Neural progenitor cell (in vitro differentiated cells): ENCODE results near the gene ERV3-1. TPM values are rescaled to one million over a fixed set of nuclear protein-coding genes. Genes with fewer than 3 reads are reported as not detected.
"Not testable (repeated sequence)": the region's sequence is repeated elsewhere in the genome, so short reads cannot be mapped to it uniquely, and the experiment has no call there.

Source experiments
- DNase-seq: peaks from one replicate; pipeline ENCODE4 v3.0.0-alpha.2; 2016; ENCODE audit warnings: low spot score
- H2AFZ ChIP-seq: fragments of 200-600 bp; sonication (generic); replicated peaks from 2 replicates; pipeline ENCODE4 v1.6.1; 2016; ENCODE audit warnings: antibody characterized with exemption
- H3F3A ChIP-seq: fragments of 200-600 bp; sonication (generic); 2 replicates; pipeline ENCODE4 v1.6.1; 2016; ENCODE audit warnings: antibody characterized with exemption, low read depth
- H3K27ac ChIP-seq: fragments of 200-600 bp; sonication (generic); 2 replicates; pipeline ENCODE4 v1.5.1; 2016; ENCODE audit warnings: mild to moderate bottlenecking
- H3K27me3 ChIP-seq: fragments of 200-600 bp; sonication (generic); 2 replicates; pipeline ENCODE4 v1.6.1; 2016; ENCODE audit warnings: mild to moderate bottlenecking, moderate library complexity
- H3K36me3 ChIP-seq: fragments of 200-600 bp; sonication (generic); 2 replicates; pipeline ENCODE4 v1.5.1; 2016
- H3K4me1 ChIP-seq: fragments of 200-600 bp; sonication (generic); 2 replicates; pipeline ENCODE4 v1.6.1; 2016; ENCODE audit warnings: mixed run types
- H3K4me2 ChIP-seq: fragments of 200-600 bp; sonication (generic); 2 replicates; pipeline ENCODE4 v1.6.1; 2016
- H3K4me3 ChIP-seq: fragments of 200-600 bp; sonication (generic); 2 replicates; pipeline ENCODE4 v1.5.1; 2016
- H3K79me2 ChIP-seq: fragments of 200-600 bp; sonication (generic); 2 replicates; pipeline ENCODE4 v1.6.1; 2016; ENCODE audit warnings: low read depth
- H3K9ac ChIP-seq: fragments of 200-600 bp; sonication (generic); 2 replicates; pipeline ENCODE4 v1.6.1; 2016
- H3K9me3 ChIP-seq: fragments of 200-600 bp; sonication (generic); 2 replicates; pipeline ENCODE4 v1.5.1; 2016; ENCODE audit warnings: low read depth
- H4K20me1 ChIP-seq: fragments of 200-600 bp; sonication (generic); 2 replicates; pipeline ENCODE4 v1.6.1; 2016; ENCODE audit warnings: low read depth
- H3K27ac Mint-ChIP-seq: 3 replicates; pipeline ENCODE4 v1.8.0; 2021; ENCODE audit warnings: mixed read lengths
- H3K27me3 Mint-ChIP-seq: 2 replicates; pipeline ENCODE4 v1.8.0; 2022; ENCODE audit warnings: low read depth, mild to moderate bottlenecking, inconsistent platforms, moderate library complexity, mixed read lengths; ENCODE audit not compliant: insufficient read depth
- H3K36me3 Mint-ChIP-seq: 3 replicates; pipeline ENCODE4 v1.8.0; 2021; ENCODE audit warnings: mixed read lengths
- H3K4me1 Mint-ChIP-seq: 3 replicates; pipeline ENCODE4 v1.8.0; 2021; ENCODE audit warnings: mixed read lengths
- H3K4me3 Mint-ChIP-seq: 3 replicates; pipeline ENCODE4 v1.8.0; 2021; ENCODE audit warnings: mild to moderate bottlenecking, moderate library complexity, mixed read lengths
- H3K9me3 Mint-ChIP-seq: 3 replicates; pipeline ENCODE4 v1.8.0; 2020; ENCODE audit warnings: mixed read lengths
- CTCF ChIP-seq: fragments of 200-600 bp; sonication (generic); IDR thresholded peaks from 2 replicates; pipeline ENCODE4 v1.5.1; 2017; ENCODE audit warnings: antibody characterized with exemption, mild to moderate bottlenecking
- EZH2 ChIP-seq: fragments of 200-600 bp; sonication (generic); IDR thresholded peaks from 2 replicates; pipeline ENCODE4 v1.6.1; 2017; ENCODE audit warnings: antibody characterized with exemption, mild to moderate bottlenecking, moderate library complexity
- EZH2phosphoT487 ChIP-seq: fragments of 200-600 bp; sonication (generic); IDR thresholded peaks from 2 replicates; pipeline ENCODE4 v1.6.1; 2017; ENCODE audit warnings: antibody characterized with exemption
- total RNA-seq: library from RNA; depleted of rRNA; stranded (reverse); fragments of >200 nt; gene quantifications from 2 replicates; pipeline ENCODE4 v1.2.3, GENCODE V29; 2015; ENCODE audit warnings: low replicate concordance

The ERV3-1 gene
- total RNA-seq, 1 donor from 2014 or later: 50.0 TPM

- Histone ChIP-seq H3F3A (no peaks in the 10 kb centered on the region), H3K27ac (no peak overlapping the region), H3K79me2 (no peaks in the 10 kb centered on the region), H4K20me1 (no peaks in the 10 kb centered on the region), H2AFZ (peak overlapping the region; percentile 81), H3K4me3 (peak overlapping the region; percentile 55), H3K4me2 (peak overlapping the region; percentile 90), H3K4me1 (no peaks in the 10 kb centered on the region), H3K27me3 (peaks cover 40% of the 10 kb centered on the region), H3K36me3 (no peaks in the 10 kb centered on the region), H3K9ac (no peak overlapping the region), H3K9me3 (no peaks in the 10 kb centered on the region)
- no peak for TF ChIP-seq EZH2
- TF ChIP-seq EZH2phosphoT487: peak; percentile 37
- no peak for TF ChIP-seq CTCF
- no peak overlapping the region for H3K27ac Mint-ChIP-seq
- peaks cover 3% of the 10 kb centered on the region for H3K9me3 Mint-ChIP-seq
- peak overlapping the region; percentile 66 for H3K4me3 Mint-ChIP-seq
- DNase-seq: peak; percentile 35
- peaks cover 9% of the 10 kb centered on the region for H3K27me3 Mint-ChIP-seq
- H3K4me1 Mint-ChIP-seq: peaks cover 2% of the 10 kb centered on the region
- no peaks in the 10 kb centered on the region for H3K36me3 Mint-ChIP-seq
Observed at GRCh38 chr7:64947252-64948000, 59.1 kb downstream of the ERV3-1 start.

- TF ChIP-seq CTCF: peak; percentile 16
- TF ChIP-seq EZH2: no peak
- no peak for TF ChIP-seq EZH2phosphoT487
- no peak overlapping the region for H3K4me3 Mint-ChIP-seq
- no peak overlapping the region for H3K9ac ChIP-seq
- H3K9me3 Mint-ChIP-seq: peaks cover 7% of the 10 kb centered on the region
- peaks cover 40% of the 10 kb centered on the region for H3K27me3 ChIP-seq
- H3K4me1 Mint-ChIP-seq: peaks cover 2% of the 10 kb centered on the region
- H2AFZ ChIP-seq: peak overlapping the region; percentile 81
- H3K9me3 ChIP-seq: no peaks in the 10 kb centered on the region
- no peaks in the 10 kb centered on the region for H3K4me1 ChIP-seq
- no peak overlapping the region for H3K27ac Mint-ChIP-seq
- peak overlapping the region; percentile 90 for H3K4me2 ChIP-seq
- H3K4me3 ChIP-seq: peak overlapping the region; percentile 55
- H3K36me3 ChIP-seq: no peaks in the 10 kb centered on the region
- H3K27ac ChIP-seq: no peak overlapping the region
- peak; percentile 53 for DNase-seq
- no peaks in the 10 kb centered on the region for H3K79me2 ChIP-seq
- H4K20me1 ChIP-seq: no peaks in the 10 kb centered on the region
- no peaks in the 10 kb centered on the region for H3K36me3 Mint-ChIP-seq
- peaks cover 9% of the 10 kb centered on the region for H3K27me3 Mint-ChIP-seq
- H3F3A ChIP-seq: no peaks in the 10 kb centered on the region
Observed at GRCh38 chr7:64946772-64947171, 59.7 kb downstream of the ERV3-1 start.

GRCh38 chr7:64945503-64946175 is 60.8 kb downstream of the ERV3-1 start:
- no peak overlapping the region for H2AFZ ChIP-seq

GRCh38 chr7:64944667-64945502 is 61.6 kb downstream of the ERV3-1 start:
- not testable (repeated sequence) for H3K36me3 Mint-ChIP-seq, H3K9ac ChIP-seq, H3K27ac ChIP-seq, H3K4me1 ChIP-seq, H3K4me1 Mint-ChIP-seq, H3K4me3 Mint-ChIP-seq, H3K9me3 ChIP-seq, H3K27me3 Mint-ChIP-seq, H3K27ac Mint-ChIP-seq, H3K9me3 Mint-ChIP-seq, H3K36me3 ChIP-seq, H3K4me3 ChIP-seq, H3K4me2 ChIP-seq, H2AFZ ChIP-seq, H3F3A ChIP-seq, DNase-seq, H4K20me1 ChIP-seq, H3K79me2 ChIP-seq
- peaks cover 40% of the 10 kb centered on the region for H3K27me3 ChIP-seq

More at GRCh38 chr7:64945503-64946175, 60.8 kb downstream of the ERV3-1 start:
- Mint-ChIP-seq H3K4me3 (no peak overlapping the region), H3K27me3 (peaks cover 9% of the 10 kb centered on the region), H3K4me1 (peaks cover 2% of the 10 kb centered on the region), H3K9me3 (peaks cover 7% of the 10 kb centered on the region), H3K27ac (no peak overlapping the region), H3K36me3 (no peaks in the 10 kb centered on the region)
- DNase-seq: no peak
- Histone ChIP-seq H3K9ac (no peak overlapping the region), H3K9me3 (no peaks in the 10 kb centered on the region), H3K4me3 (no peak overlapping the region), H3K36me3 (no peaks in the 10 kb centered on the region), H4K20me1 (no peaks in the 10 kb centered on the region), H3K4me1 (no peaks in the 10 kb centered on the region), H3F3A (no peaks in the 10 kb centered on the region), H3K27ac (no peak overlapping the region), H3K4me2 (no peak overlapping the region), H3K79me2 (no peaks in the 10 kb centered on the region), H3K27me3 (peaks cover 40% of the 10 kb centered on the region)
- TF ChIP-seq EZH2phosphoT487 (no peak), EZH2 (no peak), CTCF (no peak)
